OCI-LY3 (cell line): ENCODE measurements around the gene TRIM15.
"Not testable (repeated sequence)": the region's sequence is repeated elsewhere in the genome, so short reads cannot be mapped to it uniquely, and the experiment has no call there.

Experiments
- CTCF ChIP-seq: fragments of 200-600, 300-600 bp; sonication (generic); IDR thresholded peaks from 2 replicates; pipeline ENCODE4 v1.5.1; 2014; ENCODE audit warnings: antibody characterized with exemption, low read length, low read depth
- EZH2phosphoT487 ChIP-seq: fragments of 200-600 bp; shearing (Covaris generic); IDR thresholded peaks from 2 replicates; pipeline ENCODE4 v1.6.1; 2018; ENCODE audit warnings: antibody characterized with exemption, mixed run types, low read depth

- not testable (repeated sequence) for TF ChIP-seq CTCF, EZH2phosphoT487
Measured at GRCh38 chr6:30165238-30165637, 1.9 kb downstream of the TRIM15 start.
